Central memory CD8-positive, alpha-beta T cell (primary cell): ENCODE measurements around the gene MAP4K3.

Experiments
- ATAC-seq: fragments of 150-1000 bp; cut with Tn5 transposase; replicated peaks from 2 replicates; pipeline ENCODE4 v1.10.0; 2022; ENCODE audit warnings: mild to moderate bottlenecking, moderate FRiP score, moderate number of reproducible peaks; ENCODE audit not compliant: poor library complexity, severe bottlenecking; ENCODE audit errors: extremely low read depth
- DNase-seq, 2 donors: peaks; one replicate each; pipeline ENCODE4 v3.0.0; 2021; ENCODE audit warnings: low spot score in 2 of 2
- H3K27ac Mint-ChIP-seq: one replicate; pipeline ENCODE4 v1.8.0; 2022; ENCODE audit warnings: low read depth, mild to moderate bottlenecking, moderate library complexity, mixed read lengths
- H3K27me3 Mint-ChIP-seq: one replicate; pipeline ENCODE4 v1.8.0; 2022; ENCODE audit warnings: mixed read lengths
- H3K36me3 Mint-ChIP-seq: one replicate; pipeline ENCODE4 v1.8.0; 2022; ENCODE audit warnings: mild to moderate bottlenecking, moderate library complexity, mixed read lengths; ENCODE audit not compliant: insufficient read depth
- H3K4me1 Mint-ChIP-seq: one replicate; pipeline ENCODE4 v1.8.0; 2022; ENCODE audit warnings: mixed read lengths
- H3K4me3 Mint-ChIP-seq: one replicate; pipeline ENCODE4 v1.8.0; 2022; ENCODE audit warnings: mild to moderate bottlenecking, moderate library complexity, mixed read lengths
- H3K9me3 Mint-ChIP-seq: one replicate; pipeline ENCODE4 v1.8.0; 2022; ENCODE audit warnings: mixed read lengths

The MAP4K3 gene

GRCh38 chr2:39468579-39469451 is 31.7 kb upstream of the MAP4K3 start:
- H3K4me1 Mint-ChIP-seq: no peaks in the 10 kb centered on the region
- H3K36me3 Mint-ChIP-seq: peaks cover 2% of the 10 kb centered on the region
- no peak for ATAC-seq
- H3K4me3 Mint-ChIP-seq: no peak overlapping the region
- H3K27ac Mint-ChIP-seq: no peak overlapping the region
- no peaks in the 10 kb centered on the region for H3K9me3 Mint-ChIP-seq
- no peak for DNase-seq
- no peaks in the 10 kb centered on the region for H3K27me3 Mint-ChIP-seq

DNA sequence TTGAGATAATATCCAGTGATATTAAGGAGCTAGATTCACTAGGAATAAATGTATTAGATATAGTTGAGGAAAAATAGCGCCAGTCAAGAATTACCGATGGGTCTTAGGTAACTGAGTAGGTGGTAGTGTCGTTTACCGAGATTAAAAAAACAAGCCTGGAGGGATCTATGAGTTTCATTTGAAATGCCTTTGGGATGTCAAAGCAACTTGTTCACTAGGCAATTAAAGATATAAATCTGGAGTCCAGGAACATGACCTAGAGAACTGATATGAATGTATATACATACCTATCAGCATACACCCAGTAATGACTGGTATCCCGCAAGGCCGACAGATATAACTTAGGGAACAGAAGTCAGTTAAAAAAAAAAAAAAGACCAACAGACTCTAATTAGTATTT is 29.2 kb upstream of the MAP4K3 start:
- H3K27ac Mint-ChIP-seq: no peak overlapping the region
- no peak for ATAC-seq
- DNase-seq: no peak
- no peaks in the 10 kb centered on the region for H3K27me3 Mint-ChIP-seq
- H3K9me3 Mint-ChIP-seq: no peaks in the 10 kb centered on the region
- peaks cover 2% of the 10 kb centered on the region for H3K36me3 Mint-ChIP-seq
- no peak overlapping the region for H3K4me3 Mint-ChIP-seq
- no peaks in the 10 kb centered on the region for H3K4me1 Mint-ChIP-seq

DNA sequence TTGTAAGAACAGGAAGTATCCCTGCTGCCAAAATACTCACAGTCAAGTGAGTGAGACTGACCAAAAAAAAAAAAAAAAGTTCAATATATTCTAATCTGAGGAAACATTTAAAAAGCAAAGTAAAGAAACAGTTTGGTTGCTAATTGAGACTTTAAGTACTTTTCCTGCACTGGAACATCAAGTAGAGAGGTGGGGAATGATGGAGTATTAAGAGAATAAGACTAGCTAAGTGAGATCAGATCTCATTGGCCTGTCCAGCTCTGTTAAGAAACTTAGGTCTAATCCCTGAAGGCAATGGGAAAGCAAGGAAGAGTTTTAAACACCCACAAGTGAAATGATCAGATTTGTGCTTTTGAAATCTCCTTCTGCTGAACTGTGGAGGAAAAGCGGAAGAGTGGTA is 27.8 kb upstream of the MAP4K3 start:
- ATAC-seq (no peak), DNase-seq (no peak)
- H3K27me3 Mint-ChIP-seq: no peaks in the 10 kb centered on the region
- H3K27ac Mint-ChIP-seq: no peak overlapping the region
- H3K4me1 Mint-ChIP-seq: no peaks in the 10 kb centered on the region
- H3K9me3 Mint-ChIP-seq: no peaks in the 10 kb centered on the region
- no peak overlapping the region for H3K4me3 Mint-ChIP-seq
- H3K36me3 Mint-ChIP-seq: peaks cover 2% of the 10 kb centered on the region

DNA sequence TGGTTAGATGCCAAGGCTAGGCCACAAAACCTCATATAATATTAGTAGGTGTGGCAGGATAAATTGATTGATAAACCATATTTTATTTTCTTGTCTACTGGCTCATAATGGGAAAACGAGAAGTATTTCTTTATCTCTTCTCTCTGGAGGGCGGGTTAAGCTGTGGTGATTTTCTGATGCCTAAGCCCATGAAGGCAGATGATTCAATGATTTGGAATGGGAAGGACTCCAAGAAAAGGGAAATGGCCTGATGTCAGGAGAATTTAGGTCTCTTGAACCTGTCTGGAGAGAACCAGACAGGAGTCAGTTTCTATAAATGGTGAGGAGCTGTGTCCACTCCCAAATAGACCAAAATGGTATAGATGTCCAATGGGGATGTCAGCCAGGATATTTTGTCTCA is 18.7 kb upstream of the MAP4K3 start:
- H3K9me3 Mint-ChIP-seq: no peaks in the 10 kb centered on the region
- no peak overlapping the region for H3K4me3 Mint-ChIP-seq
- no peak overlapping the region for H3K27ac Mint-ChIP-seq
- ATAC-seq (no peak), DNase-seq (no peak)
- peaks cover 4% of the 10 kb centered on the region for H3K36me3 Mint-ChIP-seq
- no peaks in the 10 kb centered on the region for H3K4me1 Mint-ChIP-seq
- H3K27me3 Mint-ChIP-seq: no peaks in the 10 kb centered on the region

DNA sequence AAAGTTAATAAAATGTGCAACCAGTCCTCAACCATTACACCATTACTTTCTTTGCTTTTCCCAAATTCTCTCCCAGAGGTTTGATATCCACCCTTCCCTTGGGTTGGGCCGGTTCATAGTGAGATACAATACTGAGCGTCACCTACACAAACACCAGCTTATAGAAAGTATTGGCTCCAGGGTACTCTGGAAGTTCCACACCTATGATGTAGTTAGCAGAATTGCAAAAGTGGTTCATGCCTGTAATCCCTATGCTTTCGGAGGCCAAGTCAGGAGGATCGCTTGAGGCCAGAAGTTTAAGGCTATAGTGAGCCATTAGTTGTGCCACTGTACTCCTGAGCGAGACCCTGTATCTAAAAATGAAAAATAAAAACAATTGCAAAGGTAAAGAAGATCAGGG is 15.3 kb upstream of the MAP4K3 start:
- no peak for DNase-seq
- ATAC-seq: no peak
- no peak overlapping the region for H3K4me3 Mint-ChIP-seq
- no peaks in the 10 kb centered on the region for H3K9me3 Mint-ChIP-seq
- H3K27me3 Mint-ChIP-seq: no peaks in the 10 kb centered on the region
- H3K4me1 Mint-ChIP-seq: no peaks in the 10 kb centered on the region
- no peak overlapping the region for H3K27ac Mint-ChIP-seq
- H3K36me3 Mint-ChIP-seq: peaks cover 4% of the 10 kb centered on the region

GRCh38 chr2:39451954-39452353 is 14.9 kb upstream of the MAP4K3 start:
- no peak for ATAC-seq
- Mint-ChIP-seq H3K27ac (no peak overlapping the region), H3K4me1 (no peaks in the 10 kb centered on the region), H3K36me3 (peaks cover 4% of the 10 kb centered on the region), H3K4me3 (no peak overlapping the region), H3K27me3 (no peaks in the 10 kb centered on the region), H3K9me3 (no peaks in the 10 kb centered on the region)
- no peak for DNase-seq

GRCh38 chr2:39448169-39448502 is 11.1 kb upstream of the MAP4K3 start:
- no peaks in the 10 kb centered on the region for H3K4me1 Mint-ChIP-seq
- ATAC-seq (no peak), DNase-seq (no peak)
- H3K27me3 Mint-ChIP-seq: no peaks in the 10 kb centered on the region
- H3K27ac Mint-ChIP-seq: no peak overlapping the region
- H3K9me3 Mint-ChIP-seq: no peaks in the 10 kb centered on the region
- no peaks in the 10 kb centered on the region for H3K36me3 Mint-ChIP-seq
- no peak overlapping the region for H3K4me3 Mint-ChIP-seq

DNA sequence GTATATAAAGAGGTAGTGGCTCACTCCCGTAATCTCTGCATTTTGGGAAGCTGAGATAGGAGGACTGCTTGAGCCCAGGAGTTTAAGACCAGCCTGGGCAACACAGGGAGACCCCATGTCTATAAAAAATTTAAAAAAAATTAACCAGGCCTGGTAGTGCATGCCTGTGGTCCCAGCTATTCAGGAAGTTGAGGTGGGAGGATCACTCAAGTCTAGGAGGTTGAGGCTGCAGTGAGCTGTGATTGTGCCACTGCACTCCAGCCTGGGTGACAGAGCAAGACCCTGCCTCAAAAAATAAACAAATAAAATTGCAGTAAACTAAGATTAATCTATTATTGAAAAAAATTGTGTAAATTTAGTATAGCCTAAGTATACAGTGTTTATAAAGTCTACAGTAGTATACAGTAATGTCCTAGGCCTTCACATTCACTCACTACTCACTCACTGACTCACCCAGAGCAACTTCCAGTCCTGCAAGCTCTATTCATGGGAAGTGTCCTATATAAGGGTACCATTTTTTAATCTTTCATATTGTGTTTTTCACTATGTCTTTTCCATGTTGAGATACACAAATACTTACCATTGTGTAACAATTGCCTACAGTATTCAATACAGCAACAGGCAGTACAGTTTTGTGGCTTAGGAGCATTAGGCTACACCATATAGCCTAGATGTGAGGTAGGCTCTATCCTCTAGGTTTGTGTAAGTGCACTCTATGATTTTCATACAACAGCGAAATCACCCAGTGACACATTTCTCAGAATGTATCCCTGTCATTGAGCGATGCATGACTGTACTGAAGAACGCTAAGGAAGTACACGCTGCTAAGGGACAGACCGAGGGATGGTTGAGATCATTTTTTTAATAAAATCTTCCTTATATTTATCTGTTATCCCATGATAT is 10.4 kb upstream of the MAP4K3 start:
- Mint-ChIP-seq H3K4me1 (no peaks in the 10 kb centered on the region), H3K27me3 (no peaks in the 10 kb centered on the region), H3K4me3 (no peak overlapping the region), H3K9me3 (peaks cover 1% of the 10 kb centered on the region), H3K36me3 (no peaks in the 10 kb centered on the region), H3K27ac (no peak overlapping the region)
- ATAC-seq (no peak), DNase-seq (no peak)

DNA sequence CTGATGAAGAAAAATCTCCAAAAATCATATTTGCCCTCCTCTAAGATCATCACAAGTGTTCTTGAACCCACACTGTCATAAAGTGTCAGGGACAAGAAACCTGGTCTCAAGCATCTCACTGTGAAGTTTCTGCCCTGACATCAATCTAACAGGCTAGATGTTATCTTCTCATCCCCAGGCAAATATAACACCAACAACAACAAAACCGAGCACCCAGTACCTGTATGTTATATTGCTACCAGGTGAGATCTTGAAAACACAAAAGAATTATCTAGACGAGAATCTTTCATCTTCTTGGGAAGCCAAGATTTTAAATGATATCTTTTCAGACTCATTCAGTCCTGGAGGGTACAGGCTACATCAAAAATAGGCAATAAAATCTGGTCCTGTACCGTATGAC is 8.8 kb upstream of the MAP4K3 start:
- DNase-seq: no peak
- H3K36me3 Mint-ChIP-seq: no peaks in the 10 kb centered on the region
- no peak overlapping the region for H3K4me3 Mint-ChIP-seq
- no peaks in the 10 kb centered on the region for H3K27me3 Mint-ChIP-seq
- H3K27ac Mint-ChIP-seq: no peak overlapping the region
- peaks cover 6% of the 10 kb centered on the region for H3K9me3 Mint-ChIP-seq
- no peaks in the 10 kb centered on the region for H3K4me1 Mint-ChIP-seq
- no peak for ATAC-seq

- Mint-ChIP-seq H3K27me3 (no peaks in the 10 kb centered on the region), H3K36me3 (no peaks in the 10 kb centered on the region), H3K27ac (no peak overlapping the region), H3K4me1 (no peaks in the 10 kb centered on the region), H3K4me3 (no peak overlapping the region), H3K9me3 (peaks cover 6% of the 10 kb centered on the region)
- no peak for ATAC-seq
- DNase-seq: no peak
These were observed 5.9 kb upstream of the MAP4K3 start for GRCh38 chr2:39443009-39443408.

GRCh38 chr2:39437522-39438296 is 624 bp upstream of the MAP4K3 start:
- Mint-ChIP-seq H3K27me3 (no peaks in the 10 kb centered on the region), H3K36me3 (peaks cover 9% of the 10 kb centered on the region), H3K4me3 (peak overlapping the region; percentile 87), H3K9me3 (peaks cover 6% of the 10 kb centered on the region), H3K4me1 (peaks cover 30% of the 10 kb centered on the region), H3K27ac (peak overlapping the region; percentile 84)
- ATAC-seq: peak; percentile 67
- peak in 1 of 2 donors; percentile 13 for DNase-seq

- ATAC-seq (no peak), DNase-seq (no peak)
- Mint-ChIP-seq H3K27ac (peak overlapping the region; percentile 84), H3K36me3 (peaks cover 9% of the 10 kb centered on the region), H3K4me3 (peak overlapping the region; percentile 87), H3K9me3 (no peaks in the 10 kb centered on the region), H3K27me3 (no peaks in the 10 kb centered on the region), H3K4me1 (peaks cover 48% of the 10 kb centered on the region)
These were observed 1.1 kb downstream of the MAP4K3 start for GRCh38 chr2:39435741-39436591.
